ENCODE results near the gene AQP2.
"Not testable (repeated sequence)": the region's sequence is repeated elsewhere in the genome, so short reads cannot be mapped to it uniquely, and the experiment has no call there.

AQP2 gene

DNA sequence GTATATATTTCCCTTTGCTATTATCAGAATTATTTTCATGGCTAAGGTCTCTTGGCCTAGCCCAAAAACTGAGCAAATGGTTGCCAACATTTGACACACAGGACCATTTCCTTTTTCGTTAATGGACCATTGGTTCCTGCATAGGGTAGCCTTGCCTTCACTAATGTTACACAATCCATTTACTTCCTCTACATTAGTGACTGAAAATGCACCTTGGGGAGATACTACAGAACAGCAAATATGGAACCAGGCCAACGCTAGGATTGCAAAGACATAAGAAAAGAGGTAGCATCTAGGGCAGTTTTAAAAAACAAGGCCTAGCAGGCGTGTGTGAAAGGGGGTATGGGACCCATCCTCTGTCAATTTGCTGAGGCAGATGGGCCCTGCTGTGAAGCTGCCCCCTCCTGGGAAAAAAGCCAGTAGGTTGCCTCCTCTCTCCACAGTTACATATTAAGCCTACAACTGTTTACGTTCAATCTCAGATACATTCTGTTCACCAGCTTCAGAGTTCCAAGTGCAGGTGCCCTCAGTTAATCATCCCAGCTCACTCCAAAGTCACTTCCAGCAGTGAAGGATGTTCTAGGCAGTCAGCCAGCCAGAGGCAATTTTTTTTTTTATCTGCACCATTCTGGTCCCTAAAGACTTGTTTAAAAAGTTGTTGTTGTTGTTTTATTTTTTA is 37.2 kb downstream of the AQP2 start:
- H3K36me3 ChIP-seq (ENCODE audit: control insufficient read depth, insufficient read depth, low read length): peaks cover 8% of the 10 kb centered on the region
- TF ChIP-seq CTCF (IDR thresholded peaks at IDR 0.05; ENCODE audit: insufficient read depth, low read length, poor library complexity, severe bottlenecking): no peak
- no peak for DNase-seq (ENCODE audit: extremely low read depth, insufficient read length)

DNA sequence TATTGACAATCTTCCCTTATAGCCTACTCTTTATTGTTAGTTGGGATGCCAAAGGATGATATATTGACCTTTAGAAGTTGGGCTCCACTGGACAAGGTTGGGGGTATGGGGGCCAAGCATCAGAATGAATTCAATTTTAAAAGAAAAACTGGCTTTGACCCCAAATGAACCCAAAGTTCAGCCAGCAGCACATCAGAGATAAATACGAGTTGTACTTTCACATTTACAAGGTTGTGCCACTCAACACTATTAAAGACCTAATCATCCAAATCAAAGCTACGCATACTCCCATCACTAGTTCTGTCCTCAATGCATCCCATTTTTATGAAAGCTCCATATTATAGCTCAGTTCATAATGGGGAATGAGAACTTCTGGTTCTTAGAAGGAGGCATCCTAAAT is 38.9 kb downstream of the AQP2 start:
- not testable (repeated sequence) for DNase-seq (ENCODE audit: extremely low read depth, insufficient read length); H3K36me3 ChIP-seq (ENCODE audit: control insufficient read depth, insufficient read depth, low read length); H3K27me3 ChIP-seq (replicated peaks; ENCODE audit: control insufficient read depth, insufficient read depth, low read length); H3K4me3 ChIP-seq (replicated peaks; ENCODE audit: low read depth, low read length)

More for the DNA sequence above, 37.2 kb downstream of the AQP2 start:
- no peaks in the 10 kb centered on the region for H3K27me3 ChIP-seq (replicated peaks; ENCODE audit: control insufficient read depth, insufficient read depth, low read length)
- no peak overlapping the region for H3K4me3 ChIP-seq (replicated peaks; ENCODE audit: low read depth, low read length)

DNA sequence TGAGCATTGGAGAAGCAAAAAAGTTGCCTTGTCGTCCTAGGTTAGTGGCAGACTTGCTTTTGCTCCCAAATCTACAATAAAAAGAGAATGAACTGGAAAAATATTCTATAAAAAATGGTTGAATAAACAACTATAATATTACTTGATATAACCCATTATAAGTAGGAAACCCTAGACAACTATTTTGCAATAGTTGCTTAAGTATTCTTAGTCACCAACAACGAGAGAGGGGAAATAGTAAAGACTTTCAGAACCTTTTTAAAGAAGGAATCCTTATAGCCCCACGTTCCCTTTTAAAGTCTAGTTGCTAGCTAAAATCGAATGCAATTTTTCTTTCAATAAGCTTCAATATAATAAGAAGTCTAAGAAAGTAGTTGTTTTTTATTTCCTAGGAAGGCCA is 39.7 kb downstream of the AQP2 start:
- no peak for DNase-seq (ENCODE audit: extremely low read depth, insufficient read length)
- H3K36me3 ChIP-seq (ENCODE audit: control insufficient read depth, insufficient read depth, low read length): peaks cover 8% of the 10 kb centered on the region
- no peak overlapping the region for H3K4me3 ChIP-seq (replicated peaks; ENCODE audit: low read depth, low read length)
- H3K27me3 ChIP-seq (replicated peaks; ENCODE audit: control insufficient read depth, insufficient read depth, low read length): no peaks in the 10 kb centered on the region
- no peak for TF ChIP-seq CTCF (IDR thresholded peaks at IDR 0.05; ENCODE audit: insufficient read depth, low read length, poor library complexity, severe bottlenecking)

DNA sequence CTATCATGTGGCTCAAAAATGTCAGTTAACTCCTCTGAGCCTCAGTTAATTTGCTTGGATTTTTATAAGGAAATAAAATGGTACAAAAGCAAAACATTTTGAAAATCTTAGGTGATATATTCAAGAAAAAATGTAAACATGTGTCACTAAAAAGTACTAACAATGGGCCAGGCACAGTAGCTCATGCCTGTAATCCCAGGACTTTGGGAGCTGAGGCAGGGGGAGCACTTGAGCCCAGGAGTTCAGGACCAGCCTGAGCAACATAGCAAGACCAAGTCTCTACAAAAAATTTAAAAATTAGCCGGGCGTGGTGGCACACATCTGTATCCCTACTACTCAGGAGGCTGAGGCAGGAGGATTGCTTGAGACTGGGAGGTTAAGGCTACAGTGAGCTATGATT is 47.9 kb downstream of the AQP2 start:
- Histone ChIP-seq H3K4me3 (replicated peaks; ENCODE audit: low read depth, low read length) (no peak overlapping the region), H3K27me3 (replicated peaks; ENCODE audit: control insufficient read depth, insufficient read depth, low read length) (no peaks in the 10 kb centered on the region), H3K36me3 (ENCODE audit: control insufficient read depth, insufficient read depth, low read length) (peaks cover 7% of the 10 kb centered on the region)
- no peak for TF ChIP-seq CTCF (IDR thresholded peaks at IDR 0.05; ENCODE audit: insufficient read depth, low read length, poor library complexity, severe bottlenecking)
- no peak for DNase-seq (ENCODE audit: extremely low read depth, insufficient read length)

DNA sequence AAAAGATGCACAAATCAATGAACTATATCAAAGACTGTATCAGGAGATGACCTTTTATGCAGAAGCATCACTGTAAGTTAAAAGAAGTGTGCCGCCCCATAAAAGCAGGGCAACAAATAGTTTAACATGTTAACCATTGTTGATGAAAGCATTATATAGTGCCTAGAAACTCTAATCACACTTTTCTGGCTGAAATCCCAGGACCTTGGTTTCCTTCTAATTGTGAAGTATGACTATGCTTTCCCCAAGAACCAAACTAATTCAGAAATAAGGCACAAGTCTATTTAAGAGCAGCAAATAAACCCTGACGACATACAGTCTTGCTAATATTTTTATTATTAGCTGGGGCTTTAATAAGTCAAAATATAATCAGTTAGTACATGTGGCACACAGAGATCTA is 53.1 kb downstream of the AQP2 start:
- TF ChIP-seq CTCF (IDR thresholded peaks at IDR 0.05; ENCODE audit: insufficient read depth, low read length, poor library complexity, severe bottlenecking): no peak
- H3K4me3 ChIP-seq (replicated peaks; ENCODE audit: low read depth, low read length): no peak overlapping the region
- H3K27me3 ChIP-seq (replicated peaks; ENCODE audit: control insufficient read depth, insufficient read depth, low read length): no peaks in the 10 kb centered on the region
- H3K36me3 ChIP-seq (ENCODE audit: control insufficient read depth, insufficient read depth, low read length): peaks cover 6% of the 10 kb centered on the region
- DNase-seq (ENCODE audit: extremely low read depth, insufficient read length): no peak

DNA sequence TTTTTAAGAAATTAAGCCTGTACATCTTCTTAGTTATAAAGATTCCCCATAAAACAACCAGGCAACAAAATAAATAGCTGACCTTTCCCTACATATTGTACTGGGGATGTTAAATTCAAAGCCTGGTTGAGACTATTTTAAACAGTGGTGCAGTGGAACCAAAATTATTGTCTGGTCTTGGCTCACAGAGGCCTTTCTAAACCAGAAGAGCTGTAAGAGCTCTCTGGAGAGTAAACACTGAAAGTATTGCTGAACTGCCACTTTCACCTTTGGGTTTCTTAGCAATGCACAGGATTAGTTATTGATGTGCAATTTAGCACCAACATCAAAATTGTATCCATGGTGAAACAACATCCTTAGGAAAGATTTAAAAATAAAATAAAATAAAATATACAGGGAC is 54.2 kb downstream of the AQP2 start:
- DNase-seq (ENCODE audit: extremely low read depth, insufficient read length): no peak
- Histone ChIP-seq H3K4me3 (replicated peaks; ENCODE audit: low read depth, low read length) (no peak overlapping the region), H3K27me3 (replicated peaks; ENCODE audit: control insufficient read depth, insufficient read depth, low read length) (no peaks in the 10 kb centered on the region), H3K36me3 (ENCODE audit: control insufficient read depth, insufficient read depth, low read length) (peaks cover 4% of the 10 kb centered on the region)
- no peak for TF ChIP-seq CTCF (IDR thresholded peaks at IDR 0.05; ENCODE audit: insufficient read depth, low read length, poor library complexity, severe bottlenecking)

Measured in GM06990 (cell line).